Subcutaneous adipose tissue (tissue), 4 donors: ENCODE results near the gene KHK. TPM values are rescaled to one million over a fixed set of nuclear protein-coding genes. Genes with fewer than 3 reads are reported as not detected.

ENCODE experiments used
- total RNA-seq, 4 donors: library from RNA; depleted of rRNA; stranded (reverse); fragments of >200 nt; gene quantifications; one replicate each; pipeline ENCODE4 v1.1.0, GENCODE V29; 2016
- TF ChIP-seq, protein P1 (sequence below): fragments of 450-650 bp; IDR thresholded peaks from one replicate; pipeline ENCODE4 v1.5.1; 2016; ENCODE audit warnings: low read depth, mild to moderate bottlenecking, control low read depth, antibody characterized with exemption, moderate library complexity

The KHK gene
- total RNA-seq, 4 donors from 2014 or later, result 1.1 to 2.9 (median 1.4) TPM

DNA sequence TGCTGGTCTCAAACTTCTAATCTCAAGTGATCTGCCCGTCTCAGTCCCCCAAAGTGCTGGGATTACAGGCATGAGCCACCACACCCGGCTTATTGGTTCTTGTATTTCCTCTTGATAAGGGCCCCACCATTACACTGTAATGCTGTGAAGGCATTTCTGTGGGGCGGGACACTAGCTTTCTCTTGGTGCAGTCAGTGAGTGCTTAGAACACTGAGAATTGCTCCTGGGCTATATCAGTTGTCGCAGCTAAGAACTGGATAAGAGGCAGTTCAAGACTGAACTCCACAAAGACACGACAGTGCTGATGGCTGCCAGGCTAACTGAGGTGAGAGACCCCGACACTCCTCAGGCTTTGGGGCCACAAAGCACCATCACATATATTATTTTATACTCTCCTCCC, 2.1 kb downstream of the KHK start:
- TF ChIP-seq, protein P1, sequence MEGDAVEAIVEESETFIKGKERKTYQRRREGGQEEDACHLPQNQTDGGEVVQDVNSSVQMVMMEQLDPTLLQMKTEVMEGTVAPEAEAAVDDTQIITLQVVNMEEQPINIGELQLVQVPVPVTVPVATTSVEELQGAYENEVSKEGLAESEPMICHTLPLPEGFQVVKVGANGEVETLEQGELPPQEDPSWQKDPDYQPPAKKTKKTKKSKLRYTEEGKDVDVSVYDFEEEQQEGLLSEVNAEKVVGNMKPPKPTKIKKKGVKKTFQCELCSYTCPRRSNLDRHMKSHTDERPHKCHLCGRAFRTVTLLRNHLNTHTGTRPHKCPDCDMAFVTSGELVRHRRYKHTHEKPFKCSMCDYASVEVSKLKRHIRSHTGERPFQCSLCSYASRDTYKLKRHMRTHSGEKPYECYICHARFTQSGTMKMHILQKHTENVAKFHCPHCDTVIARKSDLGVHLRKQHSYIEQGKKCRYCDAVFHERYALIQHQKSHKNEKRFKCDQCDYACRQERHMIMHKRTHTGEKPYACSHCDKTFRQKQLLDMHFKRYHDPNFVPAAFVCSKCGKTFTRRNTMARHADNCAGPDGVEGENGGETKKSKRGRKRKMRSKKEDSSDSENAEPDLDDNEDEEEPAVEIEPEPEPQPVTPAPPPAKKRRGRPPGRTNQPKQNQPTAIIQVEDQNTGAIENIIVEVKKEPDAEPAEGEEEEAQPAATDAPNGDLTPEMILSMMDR, result no peak

DNA sequence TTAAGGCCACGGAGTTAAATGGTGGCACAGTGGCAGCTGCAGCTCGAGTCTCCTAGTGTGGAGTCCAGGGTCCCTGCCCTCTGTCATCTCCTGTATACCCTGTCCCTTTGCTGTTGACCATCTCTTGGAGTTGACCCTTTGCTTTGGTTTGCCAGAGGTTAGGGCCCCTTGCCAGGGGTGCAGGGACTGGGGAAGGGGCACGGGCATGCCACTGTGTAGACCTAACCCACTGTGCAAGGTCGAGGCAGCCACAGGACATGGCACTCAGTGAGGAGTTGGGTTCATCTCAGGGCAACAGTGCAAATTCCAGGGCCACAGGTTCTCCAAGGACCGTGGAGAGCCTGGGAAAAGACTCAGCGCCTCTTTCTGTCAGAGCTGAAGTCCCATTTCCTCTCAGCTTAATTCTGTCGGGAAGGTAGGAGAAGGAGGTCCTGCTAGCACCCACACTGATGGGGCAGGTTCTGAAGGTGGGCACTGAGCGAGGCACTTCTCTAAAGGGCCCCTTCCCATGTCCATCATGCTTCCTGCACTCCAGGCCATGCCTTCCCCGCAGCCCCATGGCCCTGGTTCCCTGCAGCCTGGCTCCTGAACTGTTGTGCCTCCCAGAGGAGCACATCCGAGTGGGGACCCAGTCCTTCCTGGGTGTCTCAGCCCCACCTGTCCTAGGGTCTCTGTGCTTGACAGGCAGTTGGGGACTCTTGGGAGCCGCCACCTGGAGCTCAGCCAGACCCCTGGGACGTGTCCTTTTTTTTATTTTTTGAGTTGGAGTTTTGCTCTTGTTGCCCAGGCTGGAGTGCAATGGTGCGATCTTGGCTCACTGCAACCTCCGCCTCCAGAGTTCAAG, 2.8 kb downstream of the KHK start:
- TF ChIP-seq, protein P1, result no peak

DNA sequence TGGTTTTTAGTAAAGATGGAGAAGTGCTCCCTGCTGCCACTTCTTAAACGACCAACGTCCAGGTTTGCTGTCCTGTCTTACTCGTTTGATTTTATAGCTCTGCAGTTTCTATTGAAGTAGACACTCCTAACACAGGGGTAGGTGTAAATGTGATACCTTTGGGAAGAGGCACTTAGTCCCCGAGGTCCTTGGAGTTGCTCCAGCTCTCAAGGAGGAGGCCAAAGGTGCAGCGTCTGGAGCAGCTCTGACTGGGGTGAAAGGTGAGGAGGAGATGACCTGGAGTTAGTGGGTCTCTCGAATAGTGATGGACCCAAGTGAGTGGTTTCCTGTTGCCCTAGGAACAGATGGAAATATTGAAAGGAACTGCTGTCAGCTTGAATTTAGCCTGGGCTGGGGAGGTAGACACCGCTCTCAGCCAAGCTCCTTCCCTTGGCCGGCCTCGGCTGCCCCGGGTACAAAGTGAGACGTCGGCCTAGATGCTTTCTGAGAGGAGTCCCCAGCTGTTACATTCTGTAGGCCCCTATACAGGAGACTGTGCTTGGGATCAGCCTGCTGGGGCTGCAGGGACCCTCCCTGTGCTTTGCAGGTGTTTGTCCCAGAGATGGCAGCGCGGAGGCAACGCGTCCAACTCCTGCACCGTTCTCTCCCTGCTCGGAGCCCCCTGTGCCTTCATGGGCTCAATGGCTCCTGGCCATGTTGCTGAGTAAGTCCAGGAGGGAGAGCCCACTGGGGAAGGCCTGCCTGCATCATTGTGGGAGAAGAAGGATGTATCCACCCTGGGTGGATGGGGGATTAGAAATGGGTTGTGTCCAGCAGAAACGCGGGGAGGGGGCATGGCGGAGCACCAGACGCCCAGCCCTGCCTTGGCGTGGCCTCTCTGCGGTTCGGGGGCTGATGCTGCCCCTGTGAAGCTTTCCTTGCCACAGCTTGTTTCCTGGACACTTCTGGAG, 5.4 kb downstream of the KHK start:
- TF ChIP-seq, protein P1, result no peak

DNA sequence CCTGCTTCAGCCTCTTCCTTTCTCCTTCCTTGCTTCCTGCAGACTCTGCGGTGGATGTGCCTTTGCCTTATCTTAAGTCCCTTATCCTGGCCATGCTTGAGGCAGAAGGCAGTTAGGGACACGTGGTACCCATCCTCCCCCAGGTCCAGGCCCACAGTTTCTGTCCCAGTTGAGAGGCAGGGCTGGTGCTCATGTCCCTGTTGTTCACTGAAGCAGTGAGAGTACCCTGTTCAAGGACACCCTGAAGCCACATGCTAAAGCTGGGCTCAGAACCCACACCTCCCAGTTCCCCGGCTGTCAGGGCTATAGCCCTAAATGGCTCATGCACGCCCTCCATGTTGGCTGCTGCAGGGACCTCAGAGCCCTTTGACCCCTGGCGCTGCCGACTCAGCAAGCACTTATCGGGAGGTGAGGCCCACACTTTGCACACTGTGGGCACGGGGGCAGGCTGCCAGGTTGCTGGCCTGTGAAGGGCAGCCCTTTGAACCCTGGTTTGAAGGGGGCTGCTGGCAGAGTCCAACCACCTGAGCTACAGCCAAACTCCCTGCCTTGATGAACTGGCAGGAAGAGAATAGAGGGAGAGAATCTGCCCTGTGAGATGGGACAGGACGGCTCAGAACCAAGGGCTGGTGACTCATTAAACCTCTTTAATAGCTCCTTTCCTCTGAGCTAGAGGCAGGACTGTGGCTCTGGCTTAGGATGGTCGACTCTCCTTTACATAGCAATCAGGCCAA, 6.3 kb downstream of the KHK start:
- TF ChIP-seq, protein P1, result no peak

DNA sequence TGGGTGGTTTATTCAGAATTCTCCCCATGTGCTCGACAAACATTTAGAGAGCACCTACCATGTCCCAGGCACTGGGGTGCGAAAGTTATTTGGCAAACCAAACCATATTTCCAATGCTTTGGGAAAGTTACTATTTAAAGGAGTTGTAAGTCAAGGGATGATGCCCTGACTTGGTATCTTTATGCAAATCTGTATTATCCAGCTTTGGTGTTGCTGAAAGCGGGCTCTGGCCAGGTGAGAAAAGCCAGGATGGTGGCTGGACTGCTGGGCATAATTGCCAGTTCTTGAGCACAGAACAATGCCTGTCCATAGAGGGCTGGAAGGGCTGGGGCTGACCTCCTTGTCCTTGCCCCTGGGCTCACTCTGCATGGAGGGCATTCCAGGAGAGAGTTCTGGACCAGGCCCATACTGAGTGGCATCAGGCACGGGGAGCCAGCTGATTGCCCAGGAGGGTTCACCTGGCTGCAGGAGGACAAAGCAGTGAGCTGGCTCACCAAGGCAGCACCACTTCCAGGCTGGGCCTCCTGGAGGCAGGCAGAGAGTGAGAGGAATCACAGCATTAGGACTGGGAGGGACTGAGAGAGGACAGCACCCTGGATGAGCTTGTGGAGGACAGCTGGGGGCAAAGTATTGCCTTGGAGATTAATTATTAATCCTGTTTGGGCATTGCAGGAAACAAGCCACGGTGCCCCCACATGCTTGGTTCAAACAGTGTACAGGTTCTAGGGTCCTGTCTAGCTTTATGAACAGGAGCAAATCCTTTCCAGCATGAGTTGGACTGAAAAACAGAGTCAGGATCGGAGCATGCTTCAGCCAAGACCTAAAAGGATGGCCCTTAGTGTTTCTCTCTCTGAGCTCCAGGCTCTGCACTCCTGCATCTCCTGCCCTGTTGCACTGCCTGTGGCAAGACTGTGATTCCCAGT, 7.1 kb downstream of the KHK start:
- TF ChIP-seq, protein P1, result no peak

DNA sequence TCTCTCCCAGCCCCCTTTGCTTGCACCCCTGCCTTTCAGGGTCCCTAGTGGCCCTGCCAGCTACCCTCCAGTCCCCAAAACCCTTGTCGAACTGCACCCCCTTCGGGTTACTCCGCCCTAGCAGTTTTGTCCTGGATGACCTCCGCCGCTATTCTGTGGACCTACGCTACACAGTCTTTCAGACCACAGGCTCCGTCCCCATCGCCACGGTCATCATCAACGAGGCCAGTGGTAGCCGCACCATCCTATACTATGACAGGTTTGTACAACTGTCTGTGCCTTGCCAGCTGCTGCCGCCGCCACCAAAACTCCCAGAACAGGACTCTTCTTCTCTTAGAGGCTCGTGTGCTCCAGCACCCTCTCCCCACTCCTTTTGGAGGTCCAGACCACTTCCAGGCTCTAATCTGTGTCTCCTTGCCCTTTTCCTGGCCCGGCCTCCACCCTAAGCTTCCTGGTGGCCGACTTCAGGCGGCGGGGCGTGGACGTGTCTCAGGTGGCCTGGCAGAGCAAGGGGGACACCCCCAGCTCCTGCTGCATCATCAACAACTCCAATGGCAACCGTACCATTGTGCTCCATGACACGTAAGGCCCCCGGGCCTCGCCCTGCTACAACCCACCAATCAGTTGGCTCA, 7.9 kb downstream of the KHK start:
- TF ChIP-seq, protein P1, result no peak
